Panc1 (cell line): ENCODE data around the gene COQ2.

Source experiments
- CTCF ChIP-seq: fragments of 450-650 bp; IDR thresholded peaks from 2 replicates; pipeline ENCODE4 v1.5.1; 2017; ENCODE audit warnings: mild to moderate bottlenecking
- POLR2AphosphoS5 ChIP-seq: IDR thresholded peaks from 2 replicates; pipeline ENCODE4 v1.6.1; 2012; ENCODE audit warnings: mild to moderate bottlenecking, low read depth, low read length, moderate library complexity
- REST ChIP-seq, 2 experiments: IDR thresholded peaks; 2 replicates each; pipeline ENCODE4 v1.6.1; 2011 to 2012; ENCODE audit warnings: low read depth in 2 of 2, control low read depth in 1 of 2, low read length in 1 of 2, mild to moderate bottlenecking in 1 of 2, moderate library complexity in 1 of 2; ENCODE audit not compliant: insufficient read depth in 1 of 2
- SIN3A ChIP-seq: IDR thresholded peaks from 2 replicates; pipeline ENCODE4 v1.6.1; 2012; ENCODE audit warnings: low read depth, mild to moderate bottlenecking, low read length, moderate library complexity, borderline replicate concordance; ENCODE audit not compliant: insufficient read depth

- TF ChIP-seq SIN3A: no peak
- no peak for TF ChIP-seq CTCF
- no peak for TF ChIP-seq REST (IDR thresholded peaks at IDR 0.05; ENCODE audit: insufficient read depth in 1 of 2, low read depth in 2 of 2, low read length in 1 of 2)
- TF ChIP-seq POLR2AphosphoS5: no peak
These were observed 17.9 kb downstream of the COQ2 start for GRCh38 chr4:83266689-83267088.
